GM19023 (cell line): ENCODE data around the gene SS18.

Experiments used
- ATAC-seq: cut with Tn5 transposase; IDR thresholded peaks from one replicate; pipeline ENCODE4 v1.9.1; 2021; ENCODE audit warnings: mild to moderate bottlenecking, moderate library complexity; ENCODE audit not compliant: unreplicated experiment

SS18 gene

GRCh38 chr18:26003817-26004216, 86.6 kb downstream of the SS18 start:
- no peak for ATAC-seq

GRCh38 chr18:26003356-26003755, 87.1 kb downstream of the SS18 start:
- ATAC-seq: no peak

GRCh38 chr18:26002375-26002910, 88.0 kb downstream of the SS18 start:
- no peak for ATAC-seq

- no peak for ATAC-seq
Observed at GRCh38 chr18:25998461-25998860, 92.0 kb downstream of the SS18 start.

- no peak for ATAC-seq
Observed at GRCh38 chr18:25992566-25992965, 97.8 kb downstream of the SS18 start.

DNA sequence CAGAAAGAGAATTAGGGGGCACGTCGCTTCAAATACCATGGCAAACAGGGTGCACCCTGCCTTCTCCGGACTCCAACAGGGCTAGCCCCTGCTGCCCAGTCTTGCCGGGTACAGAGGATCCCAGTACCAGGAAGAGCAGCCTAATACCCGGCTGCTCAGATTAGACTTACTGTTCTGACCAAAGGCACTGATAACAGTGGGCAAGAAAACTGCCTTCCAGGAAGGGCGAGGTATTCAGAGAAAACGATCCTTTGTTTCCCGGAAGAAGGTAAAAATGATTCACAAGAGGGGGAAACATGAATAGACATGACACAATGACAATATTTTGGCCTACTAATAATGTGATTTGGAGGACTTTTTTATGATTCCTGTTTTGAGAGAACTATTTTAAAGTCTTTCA, 99.9 kb downstream of the SS18 start:
- ATAC-seq: no peak

- no peak for ATAC-seq
Observed at GRCh38 chr18:25985707-25986394, 104.6 kb downstream of the SS18 start.

DNA sequence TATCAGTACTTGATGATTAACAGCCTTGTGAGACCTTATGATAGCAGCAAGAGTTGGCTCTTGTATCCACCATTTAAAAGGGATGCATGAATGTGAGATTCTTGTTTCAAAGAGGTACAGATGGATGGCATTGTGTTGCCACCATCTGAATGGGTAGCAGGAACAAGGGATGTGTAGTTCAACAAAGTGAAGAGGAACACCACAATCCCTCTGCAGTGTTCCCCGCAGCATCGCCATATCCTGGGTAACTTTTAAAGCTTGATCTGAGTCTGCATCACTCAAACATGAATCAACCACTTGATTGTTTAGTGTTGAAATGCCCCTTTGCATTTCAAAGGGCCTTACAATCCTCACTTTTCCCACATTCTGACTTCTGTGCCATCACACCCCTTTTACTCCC, 106.7 kb downstream of the SS18 start:
- no peak for ATAC-seq

GRCh38 chr18:25982961-25983360, 107.5 kb downstream of the SS18 start:
- ATAC-seq: no peak

DNA sequence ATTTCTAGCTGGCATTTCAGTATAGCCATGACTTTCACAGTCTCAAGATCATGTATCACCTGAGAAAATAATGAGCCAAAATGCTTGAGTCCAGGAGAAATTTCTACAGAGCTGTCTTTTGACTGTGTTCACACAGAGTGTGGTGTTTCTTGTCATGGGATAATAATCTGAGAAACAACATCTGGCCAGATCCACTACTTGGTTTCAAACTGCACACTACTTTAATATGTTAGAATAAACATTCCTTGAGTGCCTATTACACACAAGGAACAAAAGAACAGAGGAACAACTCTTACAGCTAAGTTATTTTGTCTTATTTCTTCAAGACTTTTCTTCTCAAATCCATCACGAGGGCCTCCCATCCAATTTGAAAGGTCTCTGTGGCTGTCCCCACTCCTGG, 108.3 kb downstream of the SS18 start:
- ATAC-seq: no peak

- no peak for ATAC-seq
Observed at GRCh38 chr18:25979369-25980040, 110.9 kb downstream of the SS18 start.

DNA sequence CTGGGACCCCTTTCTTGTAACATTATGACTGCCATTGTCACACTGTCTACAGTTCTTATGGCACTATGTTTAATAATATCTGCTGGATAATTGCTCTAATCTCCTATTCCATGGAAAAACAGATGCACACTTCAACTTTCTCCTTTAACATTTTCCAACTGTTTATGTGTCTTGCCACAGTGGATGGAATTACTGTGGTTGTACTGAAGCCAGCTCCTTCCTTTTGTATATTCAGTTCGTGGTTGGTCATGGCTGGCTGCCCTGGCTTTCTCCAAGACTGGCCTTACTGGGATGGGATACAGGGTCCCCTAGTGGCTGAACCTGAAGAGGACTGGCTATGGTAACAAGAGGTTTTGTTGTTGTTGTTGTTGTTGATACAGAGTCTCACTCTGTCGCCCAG, 113.9 kb downstream of the SS18 start:
- ATAC-seq: no peak

DNA sequence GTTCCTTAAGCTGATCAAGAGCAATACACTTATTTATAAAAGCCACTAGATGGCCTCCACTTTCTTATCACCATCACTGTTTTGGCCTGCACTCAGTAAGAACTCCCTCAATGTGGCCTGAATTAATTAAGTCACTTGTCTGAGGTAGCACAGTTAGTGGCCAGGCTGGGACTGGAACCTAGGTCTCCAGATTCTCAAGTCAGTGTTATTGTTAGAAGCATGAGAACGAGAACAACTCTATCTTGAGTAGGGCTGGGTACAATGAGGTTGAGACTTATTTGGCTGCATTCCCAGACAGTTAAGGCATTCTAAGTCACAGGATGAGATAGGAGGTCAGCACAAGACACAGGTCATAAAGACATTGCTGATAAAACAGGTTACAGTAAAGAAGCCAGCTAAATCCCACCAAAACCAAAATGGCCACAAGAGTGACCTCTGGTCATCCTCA, 115.8 kb downstream of the SS18 start:
- ATAC-seq: no peak
